ENCODE measurements around the gene RPL13A.
"Not testable (repeated sequence)": the region's sequence is repeated elsewhere in the genome, so short reads cannot be mapped to it uniquely, and the experiment has no call there.

The RPL13A gene

DNA sequence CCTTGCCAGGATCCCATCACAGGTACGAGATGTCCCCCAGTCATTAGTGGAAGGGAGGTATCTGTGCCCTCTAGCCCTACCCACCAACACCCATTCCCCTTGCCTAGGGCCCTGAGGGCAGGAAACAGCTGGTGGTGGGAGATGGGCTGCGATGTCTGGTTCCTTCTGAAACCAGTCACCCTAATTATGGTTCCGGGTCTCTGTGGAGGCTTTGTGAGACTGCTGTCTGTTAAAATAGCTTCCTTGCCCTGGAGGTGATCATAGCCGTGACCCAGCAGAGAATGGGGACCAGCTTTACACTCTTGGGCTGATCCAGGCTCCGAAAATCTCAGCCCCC is 28.9 kb upstream of the RPL13A start:
- DNase-seq = no peak

DNA sequence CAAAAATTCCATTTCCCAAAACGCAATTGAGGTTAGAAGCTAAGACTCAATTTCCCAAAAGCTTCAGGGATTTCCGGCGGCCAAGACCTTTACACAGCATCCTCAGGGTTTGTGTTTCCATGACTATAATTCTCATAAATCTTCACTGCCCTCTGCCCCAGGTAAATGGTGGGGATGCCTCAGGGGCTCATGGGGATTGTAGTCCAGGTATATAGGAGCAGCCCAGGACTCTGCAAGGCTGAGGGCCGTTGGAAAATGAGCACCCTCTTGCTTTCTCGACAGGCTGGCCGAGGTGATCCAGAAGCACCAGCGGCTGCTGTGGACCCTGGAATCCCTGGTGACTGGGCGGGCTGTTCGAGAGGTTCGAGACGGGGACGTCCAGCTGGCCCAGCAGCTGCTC is 28.0 kb upstream of the RPL13A start:
- DNase-seq = no peak

GRCh38 chr19:49461130-49461529 is 26.3 kb upstream of the RPL13A start:
- DNase-seq = not testable (repeated sequence)

GRCh38 chr19:49461656-49462055 is 25.8 kb upstream of the RPL13A start:
- DNase-seq = no peak

- no peak for DNase-seq
Measured at GRCh38 chr19:49462492-49462891, 24.9 kb upstream of the RPL13A start.

DNA sequence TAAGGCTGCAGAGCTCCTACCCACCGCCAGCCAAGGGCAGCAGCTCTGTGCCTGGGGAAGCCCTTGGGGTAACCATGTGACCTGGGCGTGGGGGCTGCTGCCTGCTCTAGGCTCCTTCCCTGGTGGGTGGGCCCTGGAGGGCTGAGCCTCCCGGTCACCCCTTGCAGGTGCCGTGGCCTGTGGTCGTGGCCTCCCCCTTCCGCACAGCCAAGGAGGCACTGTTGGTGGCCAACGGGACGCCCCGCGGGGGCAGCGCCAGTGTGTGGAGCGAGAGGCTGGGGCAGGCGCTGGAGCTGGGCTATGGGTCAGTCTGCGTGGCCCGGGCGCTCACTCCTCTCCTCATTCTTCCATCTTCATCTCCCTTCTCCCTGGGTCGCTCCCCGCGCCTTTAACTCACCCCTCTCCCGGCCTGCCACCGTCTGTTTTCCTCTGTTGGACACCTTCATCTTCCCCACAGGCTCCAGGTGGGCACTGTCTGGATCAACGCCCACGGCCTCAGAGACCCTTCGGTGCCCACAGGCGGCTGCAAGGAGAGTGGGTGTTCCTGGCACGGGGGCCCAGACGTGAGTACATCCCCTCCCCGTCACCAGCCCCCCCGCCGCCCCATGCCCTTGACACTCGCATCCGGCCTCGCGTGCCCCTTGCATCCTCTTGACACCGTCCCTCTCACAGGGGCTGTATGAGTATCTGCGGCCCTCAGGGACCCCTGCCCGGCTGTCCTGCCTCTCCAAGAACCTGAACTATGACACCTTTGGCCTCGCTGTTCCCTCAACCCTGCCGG is 23.3 kb upstream of the RPL13A start:
- no peak for DNase-seq

GRCh38 chr19:49465371-49465770 is 22.0 kb upstream of the RPL13A start:
- no peak for DNase-seq

DNA sequence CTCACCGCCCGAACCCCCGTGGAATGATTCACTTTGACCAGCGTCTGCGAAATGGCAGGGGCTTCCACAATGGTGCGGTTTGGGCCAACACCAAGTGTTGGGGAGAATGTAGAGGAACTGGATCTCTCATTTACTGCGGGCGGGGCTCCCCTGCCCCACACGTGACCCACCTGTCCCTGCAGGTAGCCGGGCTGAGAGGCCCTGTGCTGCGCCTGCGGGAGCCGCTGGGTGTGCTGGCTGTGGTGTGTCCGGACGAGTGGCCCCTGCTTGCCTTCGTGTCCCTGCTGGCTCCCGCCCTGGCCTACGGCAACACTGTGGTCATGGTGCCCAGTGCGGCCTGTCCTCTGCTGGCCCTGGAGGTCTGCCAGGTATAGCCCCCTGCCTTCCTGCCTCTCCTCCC is 19.2 kb upstream of the RPL13A start:
- peak; percentile 29 for DNase-seq

GRCh38 chr19:49468746-49469447 is 18.5 kb upstream of the RPL13A start:
- DNase-seq = peak; percentile 81

DNA sequence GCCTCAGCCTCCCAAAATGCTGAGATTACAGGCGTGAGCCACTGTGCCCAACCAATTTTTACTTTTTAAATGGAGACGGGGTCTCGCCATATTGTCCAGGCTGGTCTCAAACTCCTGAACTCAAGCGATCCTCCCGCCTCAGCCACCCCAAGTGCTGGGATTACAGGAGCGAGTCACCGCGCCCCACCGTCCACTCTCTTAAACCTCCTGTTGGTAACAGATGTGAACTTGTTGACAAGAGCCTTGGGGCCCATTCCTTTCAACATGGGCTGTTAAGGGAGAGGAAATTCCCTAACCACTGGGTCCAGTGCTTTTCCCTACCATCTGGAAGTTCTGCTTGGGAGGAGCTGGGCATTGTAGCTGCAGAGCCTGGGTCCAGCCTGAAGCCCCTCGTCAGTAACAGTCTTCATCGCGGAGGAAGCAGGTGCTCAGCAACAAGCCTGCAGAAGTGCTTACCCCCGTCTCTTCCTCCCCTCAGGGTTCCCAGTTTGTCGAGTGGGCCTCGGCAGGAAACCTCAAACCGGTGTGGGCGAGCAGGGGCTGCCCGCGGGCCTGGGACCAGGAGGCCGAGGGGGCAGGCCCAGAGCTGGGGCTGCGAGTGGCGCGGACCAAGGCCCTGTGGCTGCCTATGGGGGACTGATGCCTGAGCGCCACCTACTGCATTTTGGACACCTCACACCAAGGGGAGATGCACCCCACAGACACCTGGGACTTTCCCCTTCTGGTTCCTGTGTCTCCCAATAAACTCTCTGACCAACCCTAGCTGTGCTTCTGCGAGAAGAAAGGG is 17.4 kb upstream of the RPL13A start:
- peak; percentile 31 for DNase-seq

- DNase-seq = peak; percentile 19
Measured at GRCh38 chr19:49470615-49470978, 16.8 kb upstream of the RPL13A start.

GRCh38 chr19:49472936-49473335 is 14.5 kb upstream of the RPL13A start:
- DNase-seq = peak; percentile 25

DNA sequence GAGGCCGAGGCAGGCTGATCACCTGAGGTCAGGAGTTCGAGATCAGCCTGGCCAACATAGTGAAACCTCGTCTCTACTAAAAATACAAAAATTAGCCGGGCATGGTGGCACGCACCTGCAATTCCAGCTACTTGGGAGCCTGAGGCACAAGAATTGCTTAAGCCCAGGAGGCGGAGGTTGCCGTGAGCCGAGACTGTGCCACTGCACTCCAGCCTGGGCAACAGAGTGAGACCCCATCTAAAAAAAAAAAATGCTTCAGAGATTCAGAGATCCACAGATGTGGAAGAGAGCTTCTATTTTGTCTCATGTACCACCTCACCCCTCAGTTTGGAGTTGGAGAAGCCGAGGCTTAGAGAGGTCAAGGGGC is 13.9 kb upstream of the RPL13A start:
- not testable (repeated sequence) for DNase-seq

GRCh38 chr19:49473868-49474541 is 13.4 kb upstream of the RPL13A start, which contains the start of gene FLT3LG:
Gene FLT3LG (plus strand): TSS chr19:49474215. CDS start chr19:49474640, 425 bp downstream.
- DNase-seq = peak; percentile 80

GRCh38 chr19:49474542-49474924 is 12.9 kb upstream of the RPL13A start:
- peak; percentile 27 for DNase-seq

- DNase-seq = peak; percentile 29
Measured at GRCh38 chr19:49475191-49475917, 12.1 kb upstream of the RPL13A start.

- DNase-seq = peak; percentile 66
Measured at GRCh38 chr19:49475995-49476880, 11.2 kb upstream of the RPL13A start.

DNA sequence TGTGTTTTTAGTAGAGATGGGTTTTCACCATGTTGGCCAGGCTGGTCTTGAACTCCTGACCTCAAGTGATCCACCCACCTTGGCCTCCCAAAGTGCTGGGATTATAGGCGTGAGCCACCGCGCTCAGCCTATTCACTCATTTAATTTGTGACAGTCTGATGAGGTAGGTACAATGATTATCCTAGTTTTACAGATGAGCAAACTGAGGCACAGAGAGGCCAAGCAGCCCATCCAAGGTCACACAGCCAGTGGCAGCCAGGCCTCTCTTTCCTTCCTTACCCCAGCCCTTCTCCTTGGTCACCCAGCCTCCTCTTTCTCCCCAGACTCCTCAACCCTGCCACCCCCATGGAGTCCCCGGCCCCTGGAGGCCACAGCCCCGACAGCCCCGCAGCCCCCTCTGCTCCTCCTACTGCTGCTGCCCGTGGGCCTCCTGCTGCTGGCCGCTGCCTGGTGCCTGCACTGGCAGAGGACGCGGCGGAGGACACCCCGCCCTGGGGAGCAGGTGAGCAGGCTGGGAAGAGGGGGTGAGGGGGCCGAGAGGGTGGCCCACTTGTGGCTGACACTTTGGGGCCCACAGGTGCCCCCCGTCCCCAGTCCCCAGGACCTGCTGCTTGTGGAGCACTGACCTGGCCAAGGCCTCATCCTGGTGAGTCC is 7.3 kb upstream of the RPL13A start:
- DNase-seq = no peak

GRCh38 chr19:49481020-49481683 is 6.3 kb upstream of the RPL13A start:
- no peak for DNase-seq

DNA sequence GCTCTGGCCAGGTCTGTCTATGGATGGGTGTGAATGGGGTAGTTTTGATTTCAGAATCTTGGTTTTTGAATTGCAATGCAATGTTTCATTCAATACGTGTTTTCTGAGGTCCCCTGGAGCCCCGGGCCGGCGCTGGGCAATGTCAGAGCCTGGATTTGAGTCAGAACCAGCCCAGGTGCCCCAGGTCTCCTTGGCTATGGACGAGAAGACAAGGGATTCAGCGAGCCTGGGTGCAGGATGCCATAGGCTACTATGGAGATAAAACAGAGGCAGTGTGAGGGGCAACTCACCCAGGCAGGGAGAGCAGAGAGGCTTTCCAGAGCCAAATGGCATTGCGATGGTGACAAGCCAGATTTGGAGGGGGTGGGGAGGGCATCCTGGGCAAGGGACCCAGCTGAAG is 1.2 kb upstream of the RPL13A start:
- DNase-seq = no peak

Measured in left hindlimb (tissue), 1 donor.